ENCODE results near the gene BOC.
A peak's percentile ranks its signal among the peaks of the same experiment; 100 is the strongest.

Gene BOC, protein sequence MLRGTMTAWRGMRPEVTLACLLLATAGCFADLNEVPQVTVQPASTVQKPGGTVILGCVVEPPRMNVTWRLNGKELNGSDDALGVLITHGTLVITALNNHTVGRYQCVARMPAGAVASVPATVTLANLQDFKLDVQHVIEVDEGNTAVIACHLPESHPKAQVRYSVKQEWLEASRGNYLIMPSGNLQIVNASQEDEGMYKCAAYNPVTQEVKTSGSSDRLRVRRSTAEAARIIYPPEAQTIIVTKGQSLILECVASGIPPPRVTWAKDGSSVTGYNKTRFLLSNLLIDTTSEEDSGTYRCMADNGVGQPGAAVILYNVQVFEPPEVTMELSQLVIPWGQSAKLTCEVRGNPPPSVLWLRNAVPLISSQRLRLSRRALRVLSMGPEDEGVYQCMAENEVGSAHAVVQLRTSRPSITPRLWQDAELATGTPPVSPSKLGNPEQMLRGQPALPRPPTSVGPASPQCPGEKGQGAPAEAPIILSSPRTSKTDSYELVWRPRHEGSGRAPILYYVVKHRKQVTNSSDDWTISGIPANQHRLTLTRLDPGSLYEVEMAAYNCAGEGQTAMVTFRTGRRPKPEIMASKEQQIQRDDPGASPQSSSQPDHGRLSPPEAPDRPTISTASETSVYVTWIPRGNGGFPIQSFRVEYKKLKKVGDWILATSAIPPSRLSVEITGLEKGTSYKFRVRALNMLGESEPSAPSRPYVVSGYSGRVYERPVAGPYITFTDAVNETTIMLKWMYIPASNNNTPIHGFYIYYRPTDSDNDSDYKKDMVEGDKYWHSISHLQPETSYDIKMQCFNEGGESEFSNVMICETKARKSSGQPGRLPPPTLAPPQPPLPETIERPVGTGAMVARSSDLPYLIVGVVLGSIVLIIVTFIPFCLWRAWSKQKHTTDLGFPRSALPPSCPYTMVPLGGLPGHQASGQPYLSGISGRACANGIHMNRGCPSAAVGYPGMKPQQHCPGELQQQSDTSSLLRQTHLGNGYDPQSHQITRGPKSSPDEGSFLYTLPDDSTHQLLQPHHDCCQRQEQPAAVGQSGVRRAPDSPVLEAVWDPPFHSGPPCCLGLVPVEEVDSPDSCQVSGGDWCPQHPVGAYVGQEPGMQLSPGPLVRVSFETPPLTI

DNA sequence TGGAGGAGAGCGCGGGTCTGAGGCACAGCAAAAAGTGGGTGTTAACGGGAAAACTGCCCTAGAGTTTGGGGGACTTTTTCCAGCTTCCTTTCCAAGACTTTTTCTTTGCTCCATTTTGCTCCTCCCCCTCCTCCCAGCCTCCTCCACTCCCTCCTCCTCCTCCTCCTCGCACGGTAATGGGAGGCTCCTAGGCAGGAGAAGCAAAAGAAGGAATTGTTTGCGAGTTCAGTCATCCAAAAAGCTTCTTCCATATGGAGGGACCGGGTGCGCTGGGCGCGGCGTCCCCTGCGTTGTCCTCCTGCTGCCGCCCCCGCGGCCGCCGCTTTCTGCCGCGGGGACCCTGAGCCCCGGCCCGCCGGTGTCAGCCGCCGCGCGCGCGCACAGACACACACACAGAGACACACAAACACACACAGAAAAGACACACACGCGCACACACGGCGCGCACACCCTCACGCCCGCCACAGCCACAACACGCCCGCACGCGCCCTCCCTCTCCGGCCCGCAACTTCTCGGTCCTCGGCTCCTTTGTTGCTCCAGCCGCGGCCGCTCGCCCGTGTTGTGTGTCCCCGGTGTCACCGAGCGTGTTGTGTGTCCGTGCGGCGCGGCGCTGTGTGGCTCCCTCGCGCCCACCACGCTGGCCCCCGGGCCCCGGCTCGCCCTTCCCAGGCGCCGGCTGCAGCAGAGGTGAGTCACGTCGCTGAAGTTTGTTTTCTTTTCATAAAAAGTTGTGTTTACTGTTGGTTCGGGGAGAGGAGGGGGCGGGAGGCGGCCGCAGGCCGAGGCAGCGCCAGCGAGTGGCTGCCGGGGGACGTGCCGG lies at the start of gene BOC:
Gene BOC (plus strand): TSS at position 228 of the 820 bp plus-strand sequence. CDS start 38,246 bp downstream, outside the sequence.
- DNase-seq (ENCODE audit: extremely low read depth, insufficient read length) = no peak
- H3K27me3 ChIP-seq (replicated peaks; ENCODE audit: control insufficient read depth, insufficient read depth, low read length) = peaks cover 6% of the 10 kb centered on the region; the same call in 1 of the 2 replicates
- peak within 1 kb of the TSS; percentile 48 for H3K4me3 ChIP-seq (replicated peaks; ENCODE audit: low read depth, low read length)
- no peaks in the 10 kb centered on the region for H3K36me3 ChIP-seq (ENCODE audit: control insufficient read depth, insufficient read depth, low read length)
- TF ChIP-seq, protein P1, sequence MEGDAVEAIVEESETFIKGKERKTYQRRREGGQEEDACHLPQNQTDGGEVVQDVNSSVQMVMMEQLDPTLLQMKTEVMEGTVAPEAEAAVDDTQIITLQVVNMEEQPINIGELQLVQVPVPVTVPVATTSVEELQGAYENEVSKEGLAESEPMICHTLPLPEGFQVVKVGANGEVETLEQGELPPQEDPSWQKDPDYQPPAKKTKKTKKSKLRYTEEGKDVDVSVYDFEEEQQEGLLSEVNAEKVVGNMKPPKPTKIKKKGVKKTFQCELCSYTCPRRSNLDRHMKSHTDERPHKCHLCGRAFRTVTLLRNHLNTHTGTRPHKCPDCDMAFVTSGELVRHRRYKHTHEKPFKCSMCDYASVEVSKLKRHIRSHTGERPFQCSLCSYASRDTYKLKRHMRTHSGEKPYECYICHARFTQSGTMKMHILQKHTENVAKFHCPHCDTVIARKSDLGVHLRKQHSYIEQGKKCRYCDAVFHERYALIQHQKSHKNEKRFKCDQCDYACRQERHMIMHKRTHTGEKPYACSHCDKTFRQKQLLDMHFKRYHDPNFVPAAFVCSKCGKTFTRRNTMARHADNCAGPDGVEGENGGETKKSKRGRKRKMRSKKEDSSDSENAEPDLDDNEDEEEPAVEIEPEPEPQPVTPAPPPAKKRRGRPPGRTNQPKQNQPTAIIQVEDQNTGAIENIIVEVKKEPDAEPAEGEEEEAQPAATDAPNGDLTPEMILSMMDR (IDR thresholded peaks at IDR 0.05; ENCODE audit: insufficient read depth, low read length, poor library complexity, severe bottlenecking) = no peak

DNA sequence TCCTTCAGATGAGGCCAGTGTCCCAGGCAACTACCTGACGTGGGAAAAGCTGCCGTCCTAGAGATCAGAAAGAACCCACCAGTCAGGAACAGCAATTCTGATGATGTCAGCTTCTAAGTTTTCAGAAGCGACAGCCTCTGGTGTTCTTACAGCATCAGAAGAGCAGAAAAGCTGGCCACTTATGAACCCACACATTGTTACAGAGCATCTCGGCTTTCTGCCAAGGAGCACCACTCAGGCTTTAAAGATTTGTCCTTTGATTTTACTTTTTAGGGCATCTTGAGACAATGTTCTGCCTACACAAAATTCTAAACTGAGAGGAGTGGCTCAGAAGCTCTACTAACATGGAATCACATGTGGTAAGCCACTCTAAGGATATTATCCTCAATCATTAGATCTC lies 49.7 kb upstream of the BOC start:
- no peak for DNase-seq (ENCODE audit: extremely low read depth, insufficient read length)
- Histone ChIP-seq H3K27me3 (replicated peaks; ENCODE audit: control insufficient read depth, insufficient read depth, low read length) (no peaks in the 10 kb centered on the region; the same call in 1 of the 2 replicates), H3K4me3 (replicated peaks; ENCODE audit: low read depth, low read length) (no peak overlapping the region), H3K36me3 (ENCODE audit: control insufficient read depth, insufficient read depth, low read length) (no peaks in the 10 kb centered on the region)
- TF ChIP-seq, protein P1 (IDR thresholded peaks at IDR 0.05; ENCODE audit: insufficient read depth, low read length, poor library complexity, severe bottlenecking) = no peak

DNA sequence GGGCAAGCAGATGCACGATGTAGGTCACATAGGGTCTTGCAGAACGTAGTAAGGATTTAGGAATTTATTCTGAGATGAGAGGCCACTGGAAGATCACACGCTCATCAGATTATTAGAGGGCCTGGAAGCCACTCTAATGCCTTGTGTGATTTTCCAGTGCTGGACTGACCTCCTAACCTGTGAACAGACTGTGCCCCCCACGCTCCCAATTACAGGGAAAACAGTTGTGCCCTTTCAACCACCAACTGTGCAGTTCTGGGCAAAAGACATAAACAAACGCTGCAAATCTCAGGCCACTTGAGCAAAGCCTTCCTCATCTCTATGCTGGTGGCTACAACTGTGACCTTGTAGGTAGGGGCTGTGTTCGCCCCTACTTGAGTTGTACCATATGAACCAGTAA lies 48.2 kb upstream of the BOC start:
- Histone ChIP-seq H3K4me3 (replicated peaks; ENCODE audit: low read depth, low read length) (no peak overlapping the region), H3K27me3 (replicated peaks; ENCODE audit: control insufficient read depth, insufficient read depth, low read length) (no peaks in the 10 kb centered on the region; the same call in 1 of the 2 replicates), H3K36me3 (ENCODE audit: control insufficient read depth, insufficient read depth, low read length) (no peaks in the 10 kb centered on the region)
- TF ChIP-seq, protein P1 (IDR thresholded peaks at IDR 0.05; ENCODE audit: insufficient read depth, low read length, poor library complexity, severe bottlenecking) = no peak
- DNase-seq (ENCODE audit: extremely low read depth, insufficient read length) = no peak

DNA sequence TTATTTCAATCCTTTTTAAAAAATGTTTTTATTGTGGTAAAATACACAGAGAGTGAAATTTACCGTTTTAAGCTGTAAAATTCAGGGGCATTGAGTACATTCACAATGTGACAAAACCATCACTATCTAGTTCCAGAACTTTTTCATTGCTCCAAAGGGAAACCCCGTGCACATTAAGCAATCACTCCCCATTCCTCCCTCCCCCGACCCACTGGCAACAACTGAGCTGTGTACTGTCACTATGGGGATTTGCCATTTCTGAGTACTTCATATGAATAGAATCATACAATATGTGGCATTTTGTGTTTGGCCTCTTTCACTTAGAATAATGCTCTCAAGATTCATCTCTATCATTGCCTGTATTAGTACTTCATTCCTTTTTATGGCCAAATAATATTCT lies 45.5 kb upstream of the BOC start:
- Histone ChIP-seq H3K36me3 (ENCODE audit: control insufficient read depth, insufficient read depth, low read length) (no peaks in the 10 kb centered on the region), H3K4me3 (replicated peaks; ENCODE audit: low read depth, low read length) (no peak overlapping the region), H3K27me3 (replicated peaks; ENCODE audit: control insufficient read depth, insufficient read depth, low read length) (no peaks in the 10 kb centered on the region; the same call in 1 of the 2 replicates)
- DNase-seq (ENCODE audit: extremely low read depth, insufficient read length) = no peak
- TF ChIP-seq, protein P1 (IDR thresholded peaks at IDR 0.05; ENCODE audit: insufficient read depth, low read length, poor library complexity, severe bottlenecking) = no peak

DNA sequence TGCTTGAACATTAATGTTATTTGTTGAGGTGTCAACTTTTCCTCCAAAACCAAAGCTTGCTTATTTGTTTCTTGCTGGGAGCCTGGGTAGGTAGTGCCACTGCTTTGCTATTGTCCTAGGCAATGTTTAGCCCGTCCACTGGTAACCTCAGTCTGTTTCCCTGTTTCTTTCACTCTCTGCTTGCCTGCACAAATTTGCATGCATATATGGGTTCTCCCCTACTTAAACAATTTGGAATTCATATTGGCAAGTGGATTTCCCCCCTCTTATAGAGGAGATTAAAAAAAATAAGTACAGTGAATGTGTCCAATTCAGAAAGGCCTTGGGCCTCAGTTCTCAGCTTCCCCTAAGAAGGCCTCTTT lies 45.0 kb upstream of the BOC start:
- DNase-seq (ENCODE audit: extremely low read depth, insufficient read length) = no peak
- Histone ChIP-seq H3K4me3 (replicated peaks; ENCODE audit: low read depth, low read length) (no peak overlapping the region), H3K36me3 (ENCODE audit: control insufficient read depth, insufficient read depth, low read length) (no peaks in the 10 kb centered on the region), H3K27me3 (replicated peaks; ENCODE audit: control insufficient read depth, insufficient read depth, low read length) (no peaks in the 10 kb centered on the region; the same call in 1 of the 2 replicates)
- TF ChIP-seq, protein P1 (IDR thresholded peaks at IDR 0.05; ENCODE audit: insufficient read depth, low read length, poor library complexity, severe bottlenecking) = no peak

Measured in GM06990 (cell line).